Endothelial cell of umbilical vein (primary cell): ENCODE measurements around the gene ADGRG3. TPM values are rescaled to one million over a fixed set of nuclear protein-coding genes. Genes with fewer than 3 reads are reported as not detected.

Experiments used
- BruUV-seq: library from RNA; stranded (reverse); fragments of 400-500 nt; replicated peaks from 2 replicates; lab custom pipeline; 2021; lab: Mats Ljungman, UMichigan
- CTCF ChIA-PET: fragments of 300-600, 350-600 bp; sonication (Branson Sonifier 250); formaldehyde crosslinking; loops from one replicate; lab custom pipeline; 2021; ENCODE audit warnings: antibody characterized with exemption, inconsistent platforms; lab: Charles Lee
- POLR2A ChIA-PET: fragments of 300-600, 350-600 bp; sonication (Branson Sonifier 250); formaldehyde crosslinking; loops from one replicate; lab custom pipeline; 2021; ENCODE audit warnings: antibody characterized with exemption, inconsistent platforms; lab: Charles Lee
- DNase-seq: peaks from one replicate; pipeline ENCODE4 v3.0.0-alpha.2; 2011; ENCODE audit warnings: low read depth, low spot score
- FAIRE-seq: peaks from 2 replicates; lab custom pipeline; 2011; peaks lifted over from hg19 to GRCh38; lab: Jason Lieb, UNC
- H2AFZ ChIP-seq: 2 replicates; pipeline ENCODE4 v1.6.0; 2012; ENCODE audit warnings: low read depth, low read length, control low read depth, inconsistent platforms
- H3K27ac ChIP-seq: 2 replicates; pipeline ENCODE4 v1.5.1; 2011; ENCODE audit warnings: low read depth, mild to moderate bottlenecking, control low read depth, low read length, moderate library complexity; ENCODE audit not compliant: insufficient read depth
- H3K27me3 ChIP-seq, 2 experiments: 2 replicates each; pipeline versions ENCODE4 v1.6.0 to v1.6.1; 2011; ENCODE audit warnings: low read length in 2 of 2, mixed read lengths in 1 of 2; ENCODE audit not compliant: control insufficient read depth in 2 of 2, insufficient read depth in 2 of 2
- H3K36me3 ChIP-seq, 2 experiments: 2 replicates in 1 of 2; 3 replicates in 1 of 2; pipeline ENCODE4 v1.5.1; 2011; ENCODE audit warnings: low read length in 2 of 2, mild to moderate bottlenecking in 1 of 2, moderate library complexity in 1 of 2; ENCODE audit not compliant: control insufficient read depth in 2 of 2, insufficient read depth in 2 of 2; ENCODE audit errors: extremely low read depth in 1 of 2
- H3K4me1 ChIP-seq: 3 replicates; pipeline ENCODE4 v1.5.1; 2011; ENCODE audit warnings: mild to moderate bottlenecking, low read length; ENCODE audit not compliant: control insufficient read depth, insufficient read depth; ENCODE audit errors: extremely low read depth
- H3K4me2 ChIP-seq: 2 replicates; pipeline ENCODE4 v1.6.1; 2011; ENCODE audit warnings: low read length, control low read depth, mixed read lengths; ENCODE audit not compliant: insufficient read depth
- H3K4me3 ChIP-seq, 3 experiments: fragments of 200-600 bp in 1 of 3; sonication (generic), shearing (Covaris generic) in 1 of 3; replicated peaks in 1 of 3; 2 replicates each; pipeline ENCODE4 v1.5.1; 2011 to 2016; ENCODE audit warnings: control low read depth in 3 of 3, low read length in 3 of 3, mild to moderate bottlenecking in 2 of 3, inconsistent platforms in 1 of 3, low read depth in 1 of 3, moderate library complexity in 1 of 3; ENCODE audit not compliant: insufficient read depth in 1 of 3
- H3K79me2 ChIP-seq: 2 replicates; pipeline ENCODE4 v1.6.0; 2012; ENCODE audit warnings: low read length, inconsistent platforms; ENCODE audit not compliant: control insufficient read depth, insufficient read depth
- H3K9ac ChIP-seq: replicated peaks from 2 replicates; pipeline ENCODE3; 2011; ENCODE audit warnings: low read length, control low read depth; ENCODE audit not compliant: insufficient read depth; ENCODE audit errors: extremely low read depth
- H3K9me1 ChIP-seq: replicated peaks from 3 replicates; pipeline ENCODE4 v1.6.0; 2011; ENCODE audit warnings: mild to moderate bottlenecking, low read length; ENCODE audit not compliant: control insufficient read depth, insufficient read depth; ENCODE audit errors: extremely low read depth
- H3K9me3 ChIP-seq: replicated peaks from 2 replicates; pipeline ENCODE4 v1.5.1; 2012; ENCODE audit warnings: low read length, inconsistent platforms; ENCODE audit not compliant: control insufficient read depth, insufficient read depth
- H4K20me1 ChIP-seq: replicated peaks from 2 replicates; pipeline ENCODE3; 2011; ENCODE audit warnings: mild to moderate bottlenecking, low read length; ENCODE audit not compliant: control insufficient read depth, insufficient read depth; ENCODE audit errors: extremely low read depth
- EZH2 ChIP-seq: IDR thresholded peaks from 2 replicates; pipeline ENCODE4 v1.6.1; 2012; ENCODE audit warnings: borderline replicate concordance, low read depth, mild to moderate bottlenecking, moderate library complexity, low read length, inconsistent platforms; ENCODE audit not compliant: severe bottlenecking
- FOS ChIP-seq: IDR thresholded peaks from 2 replicates; pipeline ENCODE4 v1.6.1; 2011; ENCODE audit warnings: mild to moderate bottlenecking, low read length, moderate library complexity, borderline replicate concordance; ENCODE audit not compliant: insufficient read depth
- GATA2 ChIP-seq: IDR thresholded peaks from 2 replicates; pipeline ENCODE4 v1.7.0; 2011; ENCODE audit warnings: low read depth, mild to moderate bottlenecking, moderate library complexity, mixed read lengths, low read length; ENCODE audit not compliant: insufficient read length, insufficient read depth
- JUN ChIP-seq: IDR thresholded peaks from 2 replicates; pipeline ENCODE4 v1.6.1; 2011; ENCODE audit warnings: borderline replicate concordance, low read depth; ENCODE audit not compliant: insufficient read length, insufficient read depth
- MYC ChIP-seq: IDR thresholded peaks from one replicate; pipeline ENCODE4 v1.6.1; 2011; ENCODE audit warnings: mild to moderate bottlenecking, low read depth, low read length
- POLR2A ChIP-seq: IDR thresholded peaks from 2 replicates; pipeline ENCODE4 v1.6.1; 2012; ENCODE audit warnings: low read depth, mild to moderate bottlenecking, control low read depth, low read length
- POLR2AphosphoS5 ChIP-seq: IDR thresholded peaks from 2 replicates; pipeline ENCODE4 v1.6.1; 2012; ENCODE audit warnings: low read depth, mild to moderate bottlenecking, control low read depth, low read length, moderate library complexity; ENCODE audit not compliant: insufficient read depth
- dilution Hi-C: fragments of 300-500 bp; cut with MboI; formaldehyde crosslinking; loops from one replicate; pipeline ENCODE4 v1.15.0; 2019; ENCODE audit warnings: low sequenced_read_pairs; ENCODE audit not compliant: extremely low pct_ligation_motif_present
- intact Hi-C: fragments of 100-400 bp; cut with micrococcal nuclease; formaldehyde crosslinking; loops from one replicate; pipeline ENCODE4 v1.10.0; 2022
- polyA plus RNA-seq, 4 experiments: library from polyadenylated mRNA; depleted of rRNA in 3 of 4; stranded (reverse) in 3 of 4; unstranded in 1 of 4; fragments of >200 nt; gene quantifications; 2 replicates each; pipeline versions ENCODE4 v1.2.1 to v1.2.3, GENCODE V29; 2011 to 2012; ENCODE audit warnings: missing spikeins in 1 of 4
- total RNA-seq: library from RNA; stranded (reverse); gene quantifications from 2 replicates; pipeline ENCODE4 v1.2.3, GENCODE V29; 2021
- TF ChIP-seq, protein P1 (sequence below), 2 donors: IDR thresholded peaks; 1 replicate in 1 of 2; 2 replicates in 1 of 2; pipeline ENCODE4 v1.5.1; 2011; ENCODE audit warnings: low read length in 2 of 2, mild to moderate bottlenecking in 2 of 2, moderate library complexity in 2 of 2, control low read depth in 1 of 2, inconsistent platforms in 1 of 2, low read depth in 1 of 2; ENCODE audit not compliant: insufficient read depth in 1 of 2; ENCODE audit errors: extremely low read depth in 1 of 2
- TF ChIP-seq, protein P2 (sequence below): IDR thresholded peaks from 2 replicates; pipeline ENCODE4 v1.6.1; 2011; ENCODE audit not compliant: insufficient read depth, insufficient read length

ADGRG3 gene
- total and polyA plus RNA-seq, 2 donors (not counting 3 experiments of a cell fraction or from before 2014, with no cell fraction given): not detected

DNA sequence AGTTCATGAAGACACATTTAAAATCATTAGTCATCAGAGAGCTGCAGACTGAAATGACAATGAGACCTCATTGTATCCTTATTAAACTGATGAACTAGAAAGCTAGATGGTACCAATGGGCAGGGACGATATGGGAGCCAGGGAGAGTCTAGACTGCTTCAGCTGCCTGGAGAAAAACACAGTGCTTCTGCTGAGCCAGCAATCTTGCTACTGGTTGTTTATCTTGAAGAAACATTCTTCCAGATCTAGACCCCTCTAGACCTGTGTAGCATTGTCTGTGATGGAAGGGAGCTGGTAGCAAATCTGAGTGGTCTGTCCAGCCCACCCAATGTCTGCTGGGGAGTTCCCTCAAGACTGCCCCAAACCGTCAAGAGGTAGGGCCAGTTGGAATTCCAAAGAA is 24.5 kb downstream of the ADGRG3 start:
- BruUV-seq: no TSS peak
- Histone ChIP-seq H3K4me1 (no peaks in the 10 kb centered on the region), H3K36me3 (no peaks in the 10 kb centered on the region), H3K4me3 (no peak overlapping the region), H3K9me3 (no peaks in the 10 kb centered on the region), H3K9ac (no peak overlapping the region), H4K20me1 (no peaks in the 10 kb centered on the region), H2AFZ (no peak overlapping the region), H3K4me2 (no peak overlapping the region), H3K79me2 (no peaks in the 10 kb centered on the region), H3K27me3 (peaks cover 2 to 5% of the 10 kb centered on the region in 2 experiments), H3K27ac (no peak overlapping the region), H3K9me1 (no peaks in the 10 kb centered on the region)
- ChIA-PET POLR2A (no interaction called here), CTCF (interaction anchor here (1.5 kb wide), 1 partner anchor 117 kb away, joined by 4 read pairs; no protein-coding TSS in a partner anchor)
- DNase-seq (no peak), FAIRE-seq (no peak)
- TF ChIP-seq, protein P1, sequence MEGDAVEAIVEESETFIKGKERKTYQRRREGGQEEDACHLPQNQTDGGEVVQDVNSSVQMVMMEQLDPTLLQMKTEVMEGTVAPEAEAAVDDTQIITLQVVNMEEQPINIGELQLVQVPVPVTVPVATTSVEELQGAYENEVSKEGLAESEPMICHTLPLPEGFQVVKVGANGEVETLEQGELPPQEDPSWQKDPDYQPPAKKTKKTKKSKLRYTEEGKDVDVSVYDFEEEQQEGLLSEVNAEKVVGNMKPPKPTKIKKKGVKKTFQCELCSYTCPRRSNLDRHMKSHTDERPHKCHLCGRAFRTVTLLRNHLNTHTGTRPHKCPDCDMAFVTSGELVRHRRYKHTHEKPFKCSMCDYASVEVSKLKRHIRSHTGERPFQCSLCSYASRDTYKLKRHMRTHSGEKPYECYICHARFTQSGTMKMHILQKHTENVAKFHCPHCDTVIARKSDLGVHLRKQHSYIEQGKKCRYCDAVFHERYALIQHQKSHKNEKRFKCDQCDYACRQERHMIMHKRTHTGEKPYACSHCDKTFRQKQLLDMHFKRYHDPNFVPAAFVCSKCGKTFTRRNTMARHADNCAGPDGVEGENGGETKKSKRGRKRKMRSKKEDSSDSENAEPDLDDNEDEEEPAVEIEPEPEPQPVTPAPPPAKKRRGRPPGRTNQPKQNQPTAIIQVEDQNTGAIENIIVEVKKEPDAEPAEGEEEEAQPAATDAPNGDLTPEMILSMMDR (IDR thresholded peaks at IDR 0.05; ENCODE audit: extremely low read depth in 1 of 2, insufficient read depth in 1 of 2, low read depth in 1 of 2, low read length in 2 of 2): no peak
- TF ChIP-seq FOS (no peak), EZH2 (no peak), POLR2A (no peak), MYC (no peak), GATA2 (no peak), JUN (no peak), POLR2AphosphoS5 (no peak)
- TF ChIP-seq, protein P2, sequence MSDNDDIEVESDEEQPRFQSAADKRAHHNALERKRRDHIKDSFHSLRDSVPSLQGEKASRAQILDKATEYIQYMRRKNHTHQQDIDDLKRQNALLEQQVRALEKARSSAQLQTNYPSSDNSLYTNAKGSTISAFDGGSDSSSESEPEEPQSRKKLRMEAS: no peak
- intact Hi-C loops (no loop called here), dilution Hi-C loops (no loop called here)
